ENCODE data around the gene YOD1.

The YOD1 gene

DNA sequence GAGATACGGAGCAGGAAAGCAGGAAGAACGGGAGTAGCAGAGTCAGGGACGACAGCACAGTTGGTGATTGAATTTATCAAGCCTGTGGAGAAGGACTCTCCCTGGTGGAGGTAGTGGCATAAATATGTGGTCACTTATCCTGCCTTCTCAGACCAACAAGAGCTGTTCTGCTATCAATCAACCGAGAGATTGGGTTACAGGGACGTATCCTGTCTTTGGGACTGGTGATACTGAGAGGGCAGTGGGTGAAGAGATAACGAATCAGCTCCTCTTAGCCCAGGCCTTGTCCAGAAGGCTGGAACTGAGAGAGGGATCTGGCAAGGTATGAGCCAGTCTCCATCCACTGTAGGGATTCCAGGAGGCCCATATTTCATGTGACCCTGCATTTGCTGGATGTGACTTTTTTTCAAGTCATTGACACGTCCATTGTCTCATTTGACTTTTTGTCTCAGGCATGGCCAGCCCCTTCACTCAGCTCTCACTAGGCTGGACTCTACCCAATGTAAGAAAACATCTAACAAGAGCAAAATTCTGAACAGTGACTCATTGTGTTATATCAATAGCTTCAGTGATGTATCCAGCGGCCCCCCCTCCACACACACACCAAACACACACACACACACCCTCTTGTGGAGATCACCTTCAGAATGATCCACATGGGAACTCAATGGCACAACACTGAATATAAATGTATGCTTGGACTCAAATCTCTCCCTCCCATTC, 29.7 kb downstream of the YOD1 start:
- Mint-ChIP-seq H3K4me1 (ENCODE audit: low read depth) (no peaks in the 10 kb centered on the region), H3K9me3 (no peaks in the 10 kb centered on the region), H3K4me3 (no peak overlapping the region), H3K27me3 (ENCODE audit: low read depth) (peaks cover 9% of the 10 kb centered on the region), H3K36me3 (ENCODE audit: low read depth) (no peaks in the 10 kb centered on the region), H3K27ac (no peak overlapping the region)
- no peak for DNase-seq (ENCODE audit: low spot score)

DNA sequence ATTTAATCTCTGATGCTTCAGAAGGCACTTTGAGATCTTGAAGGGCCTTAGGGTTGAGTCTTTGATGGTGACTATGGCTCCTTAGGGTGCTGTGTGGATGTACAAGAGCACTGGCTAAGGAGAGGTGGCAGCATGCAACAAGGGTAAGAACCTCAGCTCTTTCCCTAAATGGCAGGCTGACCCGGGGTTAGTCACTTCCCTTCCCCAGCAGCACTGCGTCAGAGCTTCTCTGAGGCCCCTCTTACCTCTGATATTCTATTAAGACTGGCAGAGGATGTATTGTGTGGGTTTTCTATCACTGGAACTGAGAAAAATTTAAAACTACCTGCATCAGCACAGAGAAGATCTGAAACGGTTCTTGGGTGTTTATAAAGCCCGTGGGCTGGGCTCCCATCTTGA, 30.3 kb downstream of the YOD1 start:
- H3K27me3 Mint-ChIP-seq (ENCODE audit: low read depth): peaks cover 9% of the 10 kb centered on the region
- no peaks in the 10 kb centered on the region for H3K9me3 Mint-ChIP-seq
- peaks cover 4% of the 10 kb centered on the region for H3K4me1 Mint-ChIP-seq (ENCODE audit: low read depth)
- no peak overlapping the region for H3K27ac Mint-ChIP-seq
- no peak for DNase-seq (ENCODE audit: low spot score)
- no peaks in the 10 kb centered on the region for H3K36me3 Mint-ChIP-seq (ENCODE audit: low read depth)
- no peak overlapping the region for H3K4me3 Mint-ChIP-seq

DNA sequence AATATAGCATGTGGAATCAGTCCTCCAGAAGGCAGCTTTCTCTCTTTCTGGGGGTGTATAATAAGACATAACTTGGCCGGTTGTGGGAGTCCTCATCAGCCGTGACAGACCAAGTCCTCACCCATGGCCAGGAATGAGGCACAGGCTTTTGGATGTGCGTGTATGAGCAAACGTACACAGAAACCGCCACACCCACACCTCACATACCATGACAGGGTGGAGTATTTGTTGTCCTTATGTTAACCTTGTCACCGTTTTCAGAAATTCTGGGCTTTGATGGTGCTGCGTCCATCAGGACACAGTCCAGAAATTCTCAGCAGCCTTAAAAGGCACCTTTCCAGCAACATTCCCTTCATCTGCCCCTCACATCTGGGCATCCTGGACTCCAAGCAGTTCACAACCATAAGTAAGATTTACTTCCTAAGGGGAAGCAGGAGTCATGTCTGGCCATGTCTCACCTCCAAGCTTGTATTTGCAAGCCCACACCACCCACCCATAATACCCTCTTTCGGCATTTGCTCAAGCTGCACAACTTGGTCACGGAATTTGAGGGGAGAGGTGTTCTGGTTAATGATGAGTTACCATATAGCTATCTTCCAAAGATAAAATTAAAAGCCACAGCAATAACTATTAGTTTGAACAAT, 30.8 kb downstream of the YOD1 start:
- Mint-ChIP-seq H3K27ac (no peak overlapping the region), H3K9me3 (no peaks in the 10 kb centered on the region), H3K27me3 (ENCODE audit: low read depth) (peaks cover 7% of the 10 kb centered on the region), H3K36me3 (ENCODE audit: low read depth) (no peaks in the 10 kb centered on the region), H3K4me1 (ENCODE audit: low read depth) (peaks cover 4% of the 10 kb centered on the region), H3K4me3 (no peak overlapping the region)
- no peak for DNase-seq (ENCODE audit: low spot score)

DNA sequence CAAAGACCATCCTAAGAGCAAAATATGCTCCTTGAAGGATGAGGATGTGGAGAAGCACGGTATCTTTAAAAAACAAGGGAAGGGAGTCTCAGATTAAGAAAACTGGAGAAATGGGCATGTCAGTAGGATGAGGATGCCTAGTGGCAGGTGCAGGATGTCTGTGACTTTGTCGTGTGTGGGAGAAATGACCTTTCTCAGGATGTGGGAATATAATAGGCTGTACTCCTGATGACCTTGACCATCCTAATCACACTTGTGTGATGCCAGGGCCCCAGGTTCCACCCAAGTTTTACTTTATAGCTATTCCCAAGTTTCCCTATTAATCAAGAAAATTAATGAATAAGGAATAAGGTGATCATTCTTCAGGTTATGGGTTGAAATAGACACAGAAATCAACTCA, 31.3 kb downstream of the YOD1 start:
- DNase-seq (ENCODE audit: low spot score): no peak
- Mint-ChIP-seq H3K9me3 (no peaks in the 10 kb centered on the region), H3K4me1 (ENCODE audit: low read depth) (peaks cover 4% of the 10 kb centered on the region), H3K27ac (no peak overlapping the region), H3K27me3 (ENCODE audit: low read depth) (peaks cover 6% of the 10 kb centered on the region), H3K36me3 (ENCODE audit: low read depth) (no peaks in the 10 kb centered on the region), H3K4me3 (no peak overlapping the region)

DNA sequence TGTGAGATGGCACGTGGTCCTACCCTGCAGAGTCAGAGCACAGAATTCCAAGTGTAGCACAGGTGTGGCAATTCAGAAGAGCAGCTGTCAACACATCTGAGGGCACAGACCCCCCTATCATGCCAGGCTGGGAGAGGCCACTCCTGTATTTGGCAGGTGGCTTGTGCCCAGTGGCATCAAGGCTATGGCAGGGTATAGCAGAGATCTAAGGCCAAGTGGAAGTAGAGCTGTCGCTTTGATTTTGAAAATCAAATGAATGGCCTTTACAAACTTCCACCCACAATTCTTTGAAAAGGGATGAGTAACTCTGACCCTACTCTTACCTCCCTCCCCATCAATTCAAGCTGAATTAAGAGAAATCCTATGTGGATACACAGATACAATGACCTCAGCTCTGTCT, 31.8 kb downstream of the YOD1 start:
- Mint-ChIP-seq H3K4me3 (no peak overlapping the region), H3K27ac (no peak overlapping the region), H3K36me3 (ENCODE audit: low read depth) (no peaks in the 10 kb centered on the region), H3K9me3 (no peaks in the 10 kb centered on the region), H3K4me1 (ENCODE audit: low read depth) (peaks cover 4% of the 10 kb centered on the region), H3K27me3 (ENCODE audit: low read depth) (peaks cover 6% of the 10 kb centered on the region)
- DNase-seq (ENCODE audit: low spot score): no peak

DNA sequence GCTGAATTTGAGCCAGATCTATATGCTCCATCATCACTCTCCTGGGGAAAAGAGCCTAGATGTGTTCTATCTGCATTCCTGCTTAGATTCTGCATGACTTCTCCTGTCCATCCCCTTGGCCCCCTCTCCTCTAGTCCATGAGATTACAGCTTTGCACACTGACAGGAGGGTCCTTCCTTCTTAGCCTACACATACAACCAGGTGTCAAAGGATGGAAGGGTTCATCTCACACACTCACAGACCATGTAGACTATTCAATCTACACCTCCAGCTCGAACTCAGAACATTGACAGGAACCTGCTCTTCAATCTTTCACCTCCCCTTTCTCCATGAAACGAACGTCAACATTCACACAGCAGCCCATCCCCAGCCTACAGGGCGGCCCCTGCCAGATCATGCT, 32.3 kb downstream of the YOD1 start:
- Mint-ChIP-seq H3K4me3 (no peak overlapping the region), H3K4me1 (ENCODE audit: low read depth) (peaks cover 4% of the 10 kb centered on the region), H3K9me3 (no peaks in the 10 kb centered on the region), H3K27ac (no peak overlapping the region), H3K36me3 (ENCODE audit: low read depth) (no peaks in the 10 kb centered on the region), H3K27me3 (ENCODE audit: low read depth) (peaks cover 7% of the 10 kb centered on the region)
- no peak for DNase-seq (ENCODE audit: low spot score)

DNA sequence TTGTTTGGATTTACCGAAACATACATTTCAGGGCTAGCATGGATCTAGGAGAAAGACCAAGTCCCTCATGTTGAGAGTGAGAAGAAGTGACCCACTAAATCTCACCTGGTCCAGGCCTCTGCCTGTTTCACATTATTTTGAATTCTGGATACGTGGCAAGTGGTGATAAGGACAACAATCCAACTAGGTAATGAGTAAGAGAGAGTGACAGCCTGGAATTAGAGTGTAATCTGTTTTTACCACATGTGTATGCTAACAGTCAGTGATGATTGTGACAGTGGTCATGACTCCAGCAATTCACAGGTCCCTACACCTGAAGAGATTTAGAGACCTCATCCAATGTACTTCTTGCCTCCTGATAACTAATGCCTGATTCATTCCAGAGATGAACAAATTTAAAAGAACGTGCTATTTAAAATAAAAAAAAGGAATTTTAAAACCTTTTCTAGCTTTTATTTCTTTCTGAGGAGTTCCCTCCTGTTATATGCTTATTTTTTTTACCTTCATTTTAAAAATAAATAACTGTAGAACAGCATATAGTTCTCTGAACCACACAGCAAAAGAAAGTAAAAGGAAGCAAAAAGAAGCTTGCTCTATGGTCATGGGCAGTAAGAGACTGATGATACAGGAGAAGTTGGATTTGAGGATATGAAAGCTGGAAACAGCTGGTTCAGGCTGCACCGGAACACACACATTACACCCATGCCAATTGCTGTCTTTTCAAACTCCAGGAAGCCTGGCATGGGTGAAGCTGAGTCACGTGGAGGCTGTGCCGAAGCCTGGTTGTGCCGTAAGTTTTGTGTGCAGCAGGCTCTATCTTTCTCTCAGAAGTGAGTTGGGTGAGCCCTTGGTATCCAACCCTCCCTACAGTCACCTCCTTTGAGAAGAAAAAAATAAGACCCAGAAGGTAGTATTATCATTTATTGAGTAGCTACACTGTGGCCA, 33.1 kb downstream of the YOD1 start:
- no peak overlapping the region for H3K27ac Mint-ChIP-seq
- H3K9me3 Mint-ChIP-seq: no peaks in the 10 kb centered on the region
- no peak overlapping the region for H3K4me3 Mint-ChIP-seq
- H3K4me1 Mint-ChIP-seq (ENCODE audit: low read depth): peaks cover 4% of the 10 kb centered on the region
- H3K27me3 Mint-ChIP-seq (ENCODE audit: low read depth): peaks cover 12% of the 10 kb centered on the region
- no peaks in the 10 kb centered on the region for H3K36me3 Mint-ChIP-seq (ENCODE audit: low read depth)
- DNase-seq (ENCODE audit: low spot score): no peak

DNA sequence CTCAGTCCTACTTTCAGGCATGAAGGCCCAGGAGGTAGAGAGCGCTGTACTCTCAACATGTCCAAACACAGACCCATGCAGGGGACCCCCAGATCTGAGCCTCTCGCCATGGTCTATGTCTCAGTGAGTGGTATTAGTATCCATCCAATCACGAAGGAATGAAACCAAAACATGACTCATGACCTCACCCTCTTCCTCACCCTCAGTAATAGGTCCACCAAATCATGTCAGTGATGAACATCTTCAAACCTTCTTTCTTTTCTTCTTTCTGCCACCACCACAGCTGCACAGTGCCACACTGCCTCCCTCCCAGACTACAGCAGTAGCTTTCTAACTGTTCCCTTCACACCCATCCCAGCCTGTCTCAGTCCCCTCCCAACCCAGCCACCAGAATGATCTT, 35.2 kb downstream of the YOD1 start:
- Mint-ChIP-seq H3K4me1 (ENCODE audit: low read depth) (peaks cover 4% of the 10 kb centered on the region), H3K9me3 (no peaks in the 10 kb centered on the region), H3K4me3 (no peak overlapping the region), H3K27me3 (ENCODE audit: low read depth) (peaks cover 24% of the 10 kb centered on the region), H3K27ac (no peak overlapping the region), H3K36me3 (ENCODE audit: low read depth) (no peaks in the 10 kb centered on the region)
- DNase-seq (ENCODE audit: low spot score): no peak

DNA sequence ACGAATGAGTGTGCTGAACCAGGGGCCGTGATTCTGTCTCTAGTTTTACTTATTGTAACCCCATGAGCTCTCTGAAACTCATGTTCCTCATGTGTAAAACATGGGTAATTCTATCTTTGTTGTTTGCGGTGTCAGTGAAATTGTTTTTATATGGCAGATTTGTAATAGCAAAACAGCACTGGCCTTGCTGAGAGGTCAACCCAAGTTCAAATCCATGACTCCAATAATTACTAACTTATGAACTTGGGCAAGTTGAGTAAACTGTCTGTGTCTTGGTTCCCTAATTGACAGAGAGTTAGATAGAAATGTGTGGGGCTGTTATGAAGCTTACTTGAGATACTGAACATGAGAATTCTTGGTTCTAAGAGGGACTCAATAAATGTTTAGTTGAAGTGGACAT, 36.3 kb downstream of the YOD1 start:
- no peaks in the 10 kb centered on the region for H3K36me3 Mint-ChIP-seq (ENCODE audit: low read depth)
- no peak for DNase-seq (ENCODE audit: low spot score)

DNA sequence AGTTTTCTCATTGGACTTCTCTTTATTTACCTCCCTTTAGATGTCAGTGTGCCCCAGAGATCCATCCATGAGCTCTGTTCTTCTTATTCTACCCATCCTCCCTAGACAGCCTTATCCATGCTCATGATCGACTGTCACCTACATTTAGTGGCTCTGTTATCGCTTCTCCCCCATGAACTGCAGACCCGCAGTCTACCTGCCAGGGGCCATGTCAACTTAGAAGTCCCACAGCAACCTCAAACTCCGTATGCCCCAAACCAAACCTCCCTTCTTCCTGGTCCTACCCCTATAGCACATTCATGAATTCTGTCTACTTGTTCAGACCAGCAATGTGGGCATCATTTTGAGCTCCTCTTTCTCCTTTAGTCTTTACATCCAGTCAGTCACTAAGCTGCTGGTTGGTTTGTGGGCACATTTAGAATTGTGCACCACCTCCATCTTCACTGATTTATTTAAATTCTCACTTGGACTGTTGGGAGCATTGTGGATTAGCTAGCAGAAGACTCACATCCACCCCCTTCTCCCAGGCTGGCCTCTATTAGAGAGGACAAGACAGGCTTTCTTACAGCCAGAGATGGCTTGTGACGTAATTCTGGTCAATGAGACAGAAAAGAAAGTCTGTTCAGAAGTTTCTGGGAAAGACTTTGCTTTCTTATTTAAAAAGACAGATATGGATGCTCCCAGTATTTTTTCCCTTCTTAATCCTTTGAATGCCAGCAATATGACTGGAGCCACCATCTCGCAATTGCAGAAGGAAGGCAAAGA, 37.5 kb downstream of the YOD1 start:
- Mint-ChIP-seq H3K4me1 (ENCODE audit: low read depth) (peaks cover 4% of the 10 kb centered on the region), H3K27ac (no peak overlapping the region), H3K27me3 (ENCODE audit: low read depth) (peaks cover 28% of the 10 kb centered on the region), H3K4me3 (no peak overlapping the region), H3K9me3 (no peaks in the 10 kb centered on the region), H3K36me3 (ENCODE audit: low read depth) (no peaks in the 10 kb centered on the region)
- no peak for DNase-seq (ENCODE audit: low spot score)

More for the DNA sequence above, 36.3 kb downstream of the YOD1 start:
- no peak overlapping the region for H3K27ac Mint-ChIP-seq
- peaks cover 25% of the 10 kb centered on the region for H3K27me3 Mint-ChIP-seq (ENCODE audit: low read depth)
- H3K4me1 Mint-ChIP-seq (ENCODE audit: low read depth): peaks cover 4% of the 10 kb centered on the region
- H3K4me3 Mint-ChIP-seq: no peak overlapping the region
- H3K9me3 Mint-ChIP-seq: no peaks in the 10 kb centered on the region

DNA sequence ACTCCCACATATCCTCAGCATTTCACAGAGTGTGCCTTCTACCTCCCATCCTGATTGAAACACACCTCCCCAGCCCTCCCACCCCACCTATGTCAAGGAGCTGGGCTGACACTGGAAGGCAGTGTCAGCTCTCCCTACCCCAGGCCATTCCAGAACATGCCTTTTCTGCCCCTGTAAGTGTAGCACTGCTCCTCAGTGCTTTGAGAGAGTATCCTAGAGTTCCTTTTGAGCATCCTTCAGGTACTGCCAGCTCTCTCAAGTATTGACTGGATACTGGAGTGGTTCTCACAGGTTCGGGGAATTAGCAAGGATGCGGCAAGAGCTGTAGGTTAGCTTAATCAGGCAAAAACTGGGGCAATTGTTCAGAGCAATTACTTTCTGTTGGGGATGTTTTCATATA, 40.3 kb downstream of the YOD1 start:
- Mint-ChIP-seq H3K4me3 (no peak overlapping the region), H3K27ac (no peak overlapping the region), H3K9me3 (no peaks in the 10 kb centered on the region), H3K27me3 (ENCODE audit: low read depth) (peaks cover 30% of the 10 kb centered on the region), H3K4me1 (ENCODE audit: low read depth) (no peaks in the 10 kb centered on the region), H3K36me3 (ENCODE audit: low read depth) (no peaks in the 10 kb centered on the region)
- DNase-seq (ENCODE audit: low spot score): no peak

DNA sequence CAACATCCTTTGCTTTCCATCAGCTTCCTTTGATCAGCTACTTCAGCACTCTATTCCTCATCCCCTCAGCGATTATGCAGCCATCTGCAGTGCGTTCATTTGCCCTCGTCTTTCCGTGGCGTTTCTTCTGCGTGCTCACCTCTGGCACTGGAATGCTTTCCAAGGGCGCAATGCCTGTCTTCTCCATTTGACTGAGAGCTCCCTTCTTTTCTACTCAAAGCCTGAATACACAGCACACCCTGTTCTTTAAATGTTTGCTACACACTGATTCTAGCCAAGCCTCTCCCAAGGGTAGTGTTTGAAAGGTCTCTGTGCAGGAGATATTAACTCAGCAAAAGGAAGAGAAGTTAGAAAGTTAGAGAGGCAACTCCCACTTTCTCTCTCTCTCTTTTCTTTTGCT, 41.1 kb downstream of the YOD1 start:
- H3K4me1 Mint-ChIP-seq (ENCODE audit: low read depth): no peaks in the 10 kb centered on the region
- H3K27ac Mint-ChIP-seq: no peak overlapping the region
- DNase-seq (ENCODE audit: low spot score): no peak
- no peaks in the 10 kb centered on the region for H3K9me3 Mint-ChIP-seq
- peaks cover 32% of the 10 kb centered on the region for H3K27me3 Mint-ChIP-seq (ENCODE audit: low read depth)
- no peaks in the 10 kb centered on the region for H3K36me3 Mint-ChIP-seq (ENCODE audit: low read depth)
- H3K4me3 Mint-ChIP-seq: no peak overlapping the region

DNA sequence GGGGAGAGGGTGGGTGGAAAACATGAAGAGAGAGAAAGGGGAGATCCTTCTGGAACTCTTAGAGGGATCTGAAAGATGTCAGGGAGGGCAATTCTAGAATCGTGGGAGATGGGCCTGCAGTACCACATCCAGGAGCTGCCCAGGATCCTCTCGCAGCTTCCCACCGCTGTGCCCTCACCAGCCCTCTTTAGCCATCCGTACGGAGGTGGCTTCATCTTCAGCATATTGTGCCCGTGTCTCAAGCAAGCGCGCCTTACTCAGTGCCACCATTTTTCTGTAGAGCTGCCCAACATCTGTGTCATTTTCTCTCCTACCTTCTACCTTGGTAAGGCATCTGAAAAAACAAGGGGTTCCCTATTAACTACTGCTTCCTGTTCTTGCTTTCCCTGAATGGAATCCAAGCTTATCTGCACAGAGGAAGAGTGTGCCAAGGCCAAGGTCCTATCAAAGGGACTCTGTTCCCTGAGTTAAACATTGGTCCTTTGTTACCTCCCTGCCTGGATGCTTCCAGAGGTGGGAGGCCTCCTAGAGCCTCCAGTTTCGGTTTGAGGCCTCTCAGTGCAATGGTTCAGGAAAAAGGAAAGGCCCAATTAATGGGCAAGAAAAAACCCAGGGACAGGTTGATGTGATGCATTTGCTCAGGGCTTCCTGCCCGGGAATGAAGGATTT, 41.7 kb downstream of the YOD1 start:
- Mint-ChIP-seq H3K36me3 (ENCODE audit: low read depth) (no peaks in the 10 kb centered on the region), H3K27me3 (ENCODE audit: low read depth) (peaks cover 30% of the 10 kb centered on the region), H3K27ac (no peak overlapping the region), H3K4me1 (ENCODE audit: low read depth) (no peaks in the 10 kb centered on the region), H3K9me3 (no peaks in the 10 kb centered on the region), H3K4me3 (no peak overlapping the region)
- no peak for DNase-seq (ENCODE audit: low spot score)
